Activated T-cell treated with anti-CD3 and anti-CD28 coated beads, Interleukin-2, amount 50 U/mL, for 4 hours (primary cell): ENCODE results near the gene TMPRSS4. TPM values are rescaled to one million over a fixed set of nuclear protein-coding genes. Genes with fewer than 3 reads are reported as not detected.

Experiments used
- ATAC-seq, 2 donors: fragments of 200-7000 bp; cut with Tn5 transposase; one replicate each; pipeline ENCODE4 v1.10.0; 2021
- DNase-seq: peaks from one replicate; pipeline ENCODE4 v3.0.0-alpha.2; 2020
- H3K27me3 Mint-ChIP-seq: one replicate; pipeline ENCODE4 v1.8.0; 2021; ENCODE audit warnings: low read depth, mixed read lengths
- H3K36me3 Mint-ChIP-seq: one replicate; pipeline ENCODE4 v1.8.0; 2022; ENCODE audit warnings: mixed read lengths; ENCODE audit not compliant: insufficient read depth
- H3K4me1 Mint-ChIP-seq: one replicate; pipeline ENCODE4 v1.8.0; 2021; ENCODE audit warnings: low read depth, mixed read lengths
- H3K4me3 Mint-ChIP-seq: one replicate; pipeline ENCODE4 v1.8.0; 2021; ENCODE audit warnings: mild to moderate bottlenecking, moderate library complexity, mixed read lengths
- H3K9me3 Mint-ChIP-seq: one replicate; pipeline ENCODE4 v1.8.0; 2021; ENCODE audit warnings: mixed read lengths
- total RNA-seq, 3 donors: library from RNA; stranded (reverse); gene quantifications; one replicate each; pipeline ENCODE4 v1.2.1, GENCODE V29; 2021

The TMPRSS4 gene
- under 1 TPM in 1 of 3 donors, not detected in 2; 0.08 TPM for total RNA-seq

DNA sequence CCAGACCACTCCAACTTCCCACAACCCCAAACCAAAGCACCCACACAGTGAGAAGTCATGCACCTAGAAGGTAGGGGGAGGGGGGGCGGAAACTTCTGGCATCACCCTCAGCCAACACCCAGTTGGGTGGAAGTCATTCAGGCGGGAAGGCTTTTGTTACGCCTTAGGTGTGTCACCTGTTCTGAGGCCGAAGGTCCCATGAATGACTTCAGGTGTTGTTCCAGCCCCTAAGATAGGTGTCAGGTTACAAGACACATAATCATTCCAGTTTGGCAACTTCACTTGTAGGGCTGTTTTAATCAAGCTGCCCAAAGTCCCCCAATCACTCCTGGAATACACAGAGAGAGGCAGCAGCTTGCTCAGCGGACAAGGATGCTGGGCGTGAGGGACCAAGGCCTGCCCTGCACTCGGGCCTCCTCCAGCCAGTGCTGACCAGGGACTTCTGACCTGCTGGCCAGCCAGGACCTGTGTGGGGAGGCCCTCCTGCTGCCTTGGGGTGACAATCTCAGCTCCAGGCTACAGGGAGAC, at the start of gene TMPRSS4:
TSS of gene TMPRSS4 (plus strand) at position 325 of the 528 bp plus-strand sequence. CDS start 225 bp downstream, outside the sequence.
- Mint-ChIP-seq H3K9me3 (no peaks in the 10 kb centered on the region), H3K4me1 (no peaks in the 10 kb centered on the region), H3K27me3 (peaks cover 8% of the 10 kb centered on the region), H3K4me3 (no peak within 1 kb of the TSS), H3K36me3 (no peaks in the 10 kb centered on the region)
- ATAC-seq (no peak), DNase-seq (no peak)

DNA sequence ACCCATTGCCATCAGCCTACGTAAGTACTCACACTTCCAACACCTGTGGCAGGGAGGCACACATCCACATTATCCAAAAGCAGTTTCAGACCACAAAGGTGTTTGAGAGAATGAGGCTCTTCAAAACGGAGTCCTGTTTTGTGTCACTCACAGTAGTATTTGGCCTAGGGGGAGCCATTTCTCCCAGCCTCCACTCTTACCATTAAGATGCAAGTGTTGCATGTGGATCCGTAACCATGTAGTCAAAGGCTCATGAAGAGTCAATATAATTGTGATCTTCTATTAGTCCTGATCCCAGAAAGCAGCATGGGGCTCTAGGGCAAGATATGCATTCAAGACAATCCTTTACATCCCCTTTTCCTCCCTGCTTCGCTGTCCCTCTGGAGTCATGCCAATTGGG, 49.2 kb upstream of the TMPRSS4 start:
- no peak for DNase-seq
- peaks cover 14% of the 10 kb centered on the region for H3K4me1 Mint-ChIP-seq
- no peaks in the 10 kb centered on the region for H3K27me3 Mint-ChIP-seq

DNA sequence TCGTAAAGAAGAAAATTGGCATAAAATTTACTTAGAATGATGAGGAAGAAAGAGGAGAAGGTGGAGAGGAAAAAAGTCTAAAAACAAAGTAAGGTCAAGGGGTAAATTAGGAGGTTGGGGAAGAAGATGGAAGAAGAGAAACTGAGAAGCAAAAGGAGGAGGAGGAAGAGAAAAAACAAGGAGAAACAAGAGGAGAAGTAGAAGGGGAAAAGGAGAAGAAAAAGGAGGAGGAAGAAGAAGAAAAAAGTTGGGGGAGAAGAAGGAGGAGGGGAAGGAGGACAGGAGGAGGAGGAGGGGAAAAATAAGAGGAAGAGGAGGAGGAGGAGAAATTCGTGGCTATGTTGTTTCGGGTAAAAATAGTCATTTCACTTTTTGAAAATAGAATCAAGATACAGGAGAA, 48.3 kb upstream of the TMPRSS4 start:
- DNase-seq (no peak), ATAC-seq (no peak)
- Mint-ChIP-seq H3K9me3 (no peaks in the 10 kb centered on the region), H3K36me3 (no peaks in the 10 kb centered on the region), H3K4me1 (peaks cover 19% of the 10 kb centered on the region), H3K27me3 (no peaks in the 10 kb centered on the region), H3K4me3 (no peak overlapping the region)

More for the DNA sequence above, 49.2 kb upstream of the TMPRSS4 start:
- no peaks in the 10 kb centered on the region for H3K9me3 Mint-ChIP-seq
- no peak overlapping the region for H3K4me3 Mint-ChIP-seq
- ATAC-seq: no peak
- no peaks in the 10 kb centered on the region for H3K36me3 Mint-ChIP-seq

GRCh38 chr11:118033443-118033842, 43.4 kb upstream of the TMPRSS4 start:
- H3K9me3 Mint-ChIP-seq: no peaks in the 10 kb centered on the region
- peaks cover 21% of the 10 kb centered on the region for H3K4me1 Mint-ChIP-seq

GRCh38 chr11:118042141-118042540, 34.7 kb upstream of the TMPRSS4 start:
- H3K27me3 Mint-ChIP-seq: no peaks in the 10 kb centered on the region
- ATAC-seq (no peak), DNase-seq (no peak)
- H3K4me3 Mint-ChIP-seq: no peak overlapping the region
- no peaks in the 10 kb centered on the region for H3K9me3 Mint-ChIP-seq
- peaks cover 65% of the 10 kb centered on the region for H3K4me1 Mint-ChIP-seq
- no peaks in the 10 kb centered on the region for H3K36me3 Mint-ChIP-seq

More at GRCh38 chr11:118033443-118033842, 43.4 kb upstream of the TMPRSS4 start:
- no peaks in the 10 kb centered on the region for H3K27me3 Mint-ChIP-seq
- no peak for ATAC-seq
- no peaks in the 10 kb centered on the region for H3K36me3 Mint-ChIP-seq
- no peak overlapping the region for H3K4me3 Mint-ChIP-seq
- no peak for DNase-seq

GRCh38 chr11:118042796-118043195, 34.1 kb upstream of the TMPRSS4 start:
- H3K4me1 Mint-ChIP-seq: peaks cover 72% of the 10 kb centered on the region
- no peak overlapping the region for H3K4me3 Mint-ChIP-seq
- no peak for ATAC-seq
- no peaks in the 10 kb centered on the region for H3K36me3 Mint-ChIP-seq
- no peaks in the 10 kb centered on the region for H3K9me3 Mint-ChIP-seq
- H3K27me3 Mint-ChIP-seq: no peaks in the 10 kb centered on the region
- DNase-seq: no peak

GRCh38 chr11:118045191-118045590, 31.7 kb upstream of the TMPRSS4 start:
- no peaks in the 10 kb centered on the region for H3K27me3 Mint-ChIP-seq
- DNase-seq: no peak
- ATAC-seq: no peak
- no peaks in the 10 kb centered on the region for H3K36me3 Mint-ChIP-seq
- H3K9me3 Mint-ChIP-seq: no peaks in the 10 kb centered on the region
- H3K4me1 Mint-ChIP-seq: peaks cover 84% of the 10 kb centered on the region
- H3K4me3 Mint-ChIP-seq: no peak overlapping the region

- peak; percentile 71 to 81 for ATAC-seq
- Mint-ChIP-seq H3K4me3 (peak overlapping the region; percentile 19), H3K4me1 (peaks cover 91% of the 10 kb centered on the region), H3K36me3 (no peaks in the 10 kb centered on the region), H3K27me3 (no peaks in the 10 kb centered on the region), H3K9me3 (no peaks in the 10 kb centered on the region)
- peak; percentile 18 for DNase-seq
Observed at GRCh38 chr11:118046051-118046963, 30.6 kb upstream of the TMPRSS4 start.

DNA sequence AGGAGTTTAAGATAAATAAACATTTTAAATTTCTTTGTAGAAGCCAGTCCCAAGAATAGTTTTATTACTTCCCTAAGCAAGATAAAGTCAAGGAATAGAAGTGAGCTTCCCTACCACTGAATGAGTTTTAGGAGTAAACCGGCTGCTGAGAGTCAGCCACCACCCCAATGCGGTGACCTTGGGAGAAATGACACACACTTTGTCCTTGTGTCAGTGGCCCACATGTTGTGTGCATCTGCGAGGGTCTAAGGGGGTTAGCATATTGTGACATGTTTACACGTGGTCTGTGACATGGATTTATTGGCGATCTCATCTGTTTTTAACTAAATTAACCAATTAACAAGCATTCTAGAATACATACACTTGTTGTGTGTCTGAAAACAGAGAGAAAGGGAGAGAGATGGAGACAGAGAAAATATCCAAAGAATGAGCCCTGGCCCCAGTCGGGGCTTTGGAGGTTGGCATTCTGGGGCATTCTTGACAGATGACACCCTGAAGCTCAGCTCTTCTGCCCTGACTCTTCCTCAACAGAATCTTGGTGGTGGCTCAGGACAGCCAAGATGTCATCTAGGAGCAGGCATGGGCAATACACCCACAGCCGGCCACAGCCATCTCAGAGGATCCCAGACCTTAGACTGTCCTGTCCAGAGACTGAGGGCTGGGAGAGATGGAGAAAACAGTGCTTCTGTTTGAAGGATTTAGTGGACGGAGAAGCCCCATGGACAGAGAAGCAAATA, 29.7 kb upstream of the TMPRSS4 start:
- DNase-seq: no peak

DNA sequence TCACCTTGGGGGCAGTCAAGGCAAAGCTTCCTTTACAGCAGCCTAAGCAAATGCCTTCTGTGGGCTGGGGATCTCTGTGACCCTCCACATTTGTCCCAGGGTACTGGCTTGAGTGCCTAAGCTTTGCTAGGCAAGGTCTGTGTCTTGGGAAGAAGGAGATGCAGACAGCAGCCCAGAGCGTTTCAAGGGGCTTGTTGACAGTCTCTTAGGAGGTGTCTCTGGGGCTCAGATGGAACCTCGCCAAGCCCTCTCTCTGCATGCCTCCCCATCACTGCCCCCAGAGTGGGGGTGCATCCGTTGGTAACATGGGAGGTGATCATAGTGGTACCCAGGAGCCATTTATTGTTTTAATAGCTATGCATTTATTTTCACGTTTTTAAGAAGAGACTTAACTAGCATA, 29.1 kb upstream of the TMPRSS4 start:
- H3K36me3 Mint-ChIP-seq: no peaks in the 10 kb centered on the region
- no peak overlapping the region for H3K4me3 Mint-ChIP-seq
- peaks cover 92% of the 10 kb centered on the region for H3K4me1 Mint-ChIP-seq
- no peak for ATAC-seq
- H3K27me3 Mint-ChIP-seq: no peaks in the 10 kb centered on the region
- DNase-seq: no peak
- H3K9me3 Mint-ChIP-seq: no peaks in the 10 kb centered on the region

More for the DNA sequence above, 29.7 kb upstream of the TMPRSS4 start:
- Mint-ChIP-seq H3K36me3 (no peaks in the 10 kb centered on the region), H3K27me3 (no peaks in the 10 kb centered on the region), H3K9me3 (no peaks in the 10 kb centered on the region), H3K4me3 (no peak overlapping the region), H3K4me1 (peaks cover 92% of the 10 kb centered on the region)
- peak; percentile 16 for ATAC-seq

GRCh38 chr11:118048472-118049370, 28.2 kb upstream of the TMPRSS4 start:
- no peak for ATAC-seq
- Mint-ChIP-seq H3K9me3 (no peaks in the 10 kb centered on the region), H3K4me1 (peaks cover 89% of the 10 kb centered on the region), H3K27me3 (no peaks in the 10 kb centered on the region), H3K4me3 (no peak overlapping the region), H3K36me3 (no peaks in the 10 kb centered on the region)
- no peak for DNase-seq

DNA sequence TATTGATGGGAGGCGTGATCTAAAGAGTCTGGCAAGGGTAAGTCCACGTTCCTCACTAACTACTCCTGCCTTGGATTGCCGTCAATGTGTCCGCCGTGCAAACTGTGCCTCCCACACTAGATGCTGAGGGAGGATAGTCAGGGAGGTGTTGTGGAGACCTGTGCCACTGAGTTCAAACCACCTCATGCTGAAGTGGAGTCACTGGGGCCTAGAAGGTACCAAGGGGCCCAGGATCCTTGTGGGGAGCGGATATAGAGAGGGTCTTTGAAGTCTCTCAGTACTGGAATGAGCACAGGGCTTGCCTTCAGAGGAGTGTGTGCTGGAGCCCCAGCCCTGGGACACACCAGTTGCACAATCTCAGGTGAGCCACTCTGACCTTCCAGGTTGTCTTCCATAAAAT, 27.1 kb upstream of the TMPRSS4 start:
- H3K4me3 Mint-ChIP-seq: no peak overlapping the region
- no peaks in the 10 kb centered on the region for H3K36me3 Mint-ChIP-seq
- H3K4me1 Mint-ChIP-seq: peaks cover 81% of the 10 kb centered on the region
- DNase-seq: no peak
- ATAC-seq: no peak
- no peaks in the 10 kb centered on the region for H3K27me3 Mint-ChIP-seq
- H3K9me3 Mint-ChIP-seq: no peaks in the 10 kb centered on the region

- ATAC-seq: no peak
- no peak overlapping the region for H3K4me3 Mint-ChIP-seq
Observed at GRCh38 chr11:118050208-118050891, 26.5 kb upstream of the TMPRSS4 start.

More at GRCh38 chr11:118050208-118050891, 26.5 kb upstream of the TMPRSS4 start:
- Mint-ChIP-seq H3K4me1 (peaks cover 75% of the 10 kb centered on the region), H3K27me3 (no peaks in the 10 kb centered on the region), H3K36me3 (no peaks in the 10 kb centered on the region), H3K9me3 (no peaks in the 10 kb centered on the region)
- no peak for DNase-seq
